Measurements from ENCODE around the gene SEMA5A. TPM values are rescaled to one million over a fixed set of nuclear protein-coding genes. Genes with fewer than 3 reads are reported as not detected.
"Not testable (repeated sequence)": the region's sequence is repeated elsewhere in the genome, so short reads cannot be mapped to it uniquely, and the experiment has no call there.

Gene SEMA5A
- total RNA-seq, 1 experiment from 2014 or later = 6.5 TPM

DNA sequence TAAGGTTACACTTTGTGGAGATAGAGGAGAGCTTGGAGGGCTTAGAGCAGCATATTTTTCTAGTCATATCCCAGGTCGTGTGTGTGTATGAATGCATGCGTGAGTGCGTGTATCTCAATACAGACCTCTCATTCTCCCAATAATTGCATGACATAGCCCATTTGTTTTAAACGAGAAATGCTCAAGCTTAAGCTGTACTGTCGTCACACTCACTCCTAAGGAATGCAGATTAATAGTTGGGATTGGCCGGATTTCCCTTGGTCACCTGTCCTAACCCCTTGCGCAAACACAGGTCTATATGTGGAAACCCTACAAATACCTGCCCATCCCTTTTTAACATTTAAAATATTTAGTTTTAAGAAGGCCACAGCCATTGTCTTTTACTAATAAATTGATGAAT is 165.8 kb downstream of the SEMA5A start:
- Histone ChIP-seq H3K36me3 (replicated peaks; ENCODE audit: control insufficient read depth, insufficient read depth, low read length) (no peaks in the 10 kb centered on the region), H3K27me3 (ENCODE audit: control insufficient read depth, insufficient read depth, low read length) (no peaks in the 10 kb centered on the region), H3K4me3 (ENCODE audit: insufficient read depth, low read depth, low read length) (no peak overlapping the region)
- DNase-seq = no peak

- Histone ChIP-seq H3K36me3 (replicated peaks; ENCODE audit: control insufficient read depth, insufficient read depth, low read length) (no peaks in the 10 kb centered on the region), H3K4me3 (ENCODE audit: insufficient read depth, low read depth, low read length) (no peak overlapping the region), H3K27me3 (ENCODE audit: control insufficient read depth, insufficient read depth, low read length) (no peaks in the 10 kb centered on the region)
- no peak for DNase-seq
These were observed 169.3 kb downstream of the SEMA5A start for GRCh38 chr5:9376363-9377117.

DNA sequence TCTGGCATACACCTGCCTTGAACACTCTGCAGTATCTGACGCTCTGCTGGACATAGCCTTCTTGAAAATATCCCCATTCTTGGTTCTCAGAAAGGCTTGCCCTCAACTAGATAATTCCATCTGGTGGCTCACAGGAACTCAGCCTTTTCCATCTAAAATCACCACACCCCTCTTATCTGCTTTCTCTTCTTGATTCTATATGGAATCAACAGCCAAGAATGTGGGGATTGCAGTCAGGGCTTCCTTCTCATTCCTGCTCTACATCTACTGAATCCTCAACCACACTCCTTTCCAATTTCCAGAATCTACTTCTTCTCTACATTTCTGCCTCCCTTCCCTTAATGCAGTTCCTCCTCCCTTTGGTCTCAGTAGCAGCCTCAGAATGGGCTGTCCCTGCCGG is 170.1 kb downstream of the SEMA5A start:
- DNase-seq = no peak
- Histone ChIP-seq H3K4me3 (ENCODE audit: insufficient read depth, low read depth, low read length) (no peak overlapping the region), H3K36me3 (replicated peaks; ENCODE audit: control insufficient read depth, insufficient read depth, low read length) (no peaks in the 10 kb centered on the region)

DNA sequence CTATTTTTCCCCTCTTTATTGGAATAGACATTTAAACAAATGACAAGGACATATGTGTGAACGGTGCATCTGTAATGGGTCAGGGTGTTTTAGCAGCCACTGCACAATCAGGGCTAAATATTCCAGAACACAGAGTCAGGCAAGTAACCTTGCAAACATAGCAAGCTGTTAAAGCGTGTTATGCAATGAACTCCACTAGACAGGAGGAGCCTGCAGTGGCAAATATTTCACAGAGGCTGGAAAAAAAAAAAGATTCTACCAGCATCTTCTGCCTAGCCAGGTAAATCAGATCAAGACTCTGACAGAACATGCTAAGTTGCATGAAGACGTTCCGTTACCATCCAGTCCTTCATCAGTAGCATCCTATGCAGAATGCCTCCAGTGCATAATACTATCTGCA is 171.8 kb downstream of the SEMA5A start:
- Histone ChIP-seq H3K27me3 (ENCODE audit: control insufficient read depth, insufficient read depth, low read length) (no peaks in the 10 kb centered on the region), H3K36me3 (replicated peaks; ENCODE audit: control insufficient read depth, insufficient read depth, low read length) (no peaks in the 10 kb centered on the region), H3K4me3 (ENCODE audit: insufficient read depth, low read depth, low read length) (no peak overlapping the region)
- DNase-seq = no peak

More for the DNA sequence above, 170.1 kb downstream of the SEMA5A start:
- H3K27me3 ChIP-seq (ENCODE audit: control insufficient read depth, insufficient read depth, low read length) = no peaks in the 10 kb centered on the region

DNA sequence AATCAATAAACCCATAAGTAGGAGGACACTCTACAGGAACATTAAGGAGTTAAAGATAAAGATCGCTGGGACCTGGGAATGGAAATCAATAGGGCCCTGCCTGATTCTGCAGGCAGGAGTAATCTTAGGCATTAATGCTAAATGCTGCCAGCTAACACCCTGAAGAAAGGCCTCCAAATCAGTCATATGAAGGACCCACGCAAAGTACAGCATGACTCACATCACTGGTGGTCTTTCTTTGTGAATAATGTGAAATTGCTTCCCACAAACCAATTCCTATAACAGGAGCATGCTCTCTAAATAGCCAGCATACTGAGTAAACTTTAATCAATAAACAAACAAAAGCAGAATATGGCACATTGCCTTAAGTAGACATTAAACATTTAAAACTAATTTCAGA is 172.3 kb downstream of the SEMA5A start:
- Histone ChIP-seq H3K4me3 (ENCODE audit: insufficient read depth, low read depth, low read length) (no peak overlapping the region), H3K36me3 (replicated peaks; ENCODE audit: control insufficient read depth, insufficient read depth, low read length) (no peaks in the 10 kb centered on the region), H3K27me3 (ENCODE audit: control insufficient read depth, insufficient read depth, low read length) (no peaks in the 10 kb centered on the region)
- no peak for DNase-seq

DNA sequence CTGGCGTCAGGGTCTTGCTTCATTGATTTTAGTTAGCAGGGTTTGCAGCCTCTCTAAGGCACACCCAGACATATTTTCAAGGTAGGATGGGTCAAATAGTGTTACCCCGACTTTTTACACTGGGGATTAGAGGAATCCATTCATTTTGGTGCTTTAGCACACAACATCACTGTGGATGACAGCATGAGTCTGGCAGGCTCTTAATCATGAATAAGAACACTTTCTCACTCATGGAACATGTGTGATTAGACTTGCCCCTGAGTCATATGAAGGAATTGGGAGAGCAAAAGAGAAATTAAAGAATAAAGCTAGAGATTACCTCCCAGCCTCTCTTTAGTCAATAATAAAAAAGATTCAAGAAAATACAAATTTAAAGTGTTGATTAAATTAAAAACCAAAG is 175.6 kb downstream of the SEMA5A start:
- Histone ChIP-seq H3K27me3 (ENCODE audit: control insufficient read depth, insufficient read depth, low read length) (no peaks in the 10 kb centered on the region), H3K4me3 (ENCODE audit: insufficient read depth, low read depth, low read length) (no peak overlapping the region), H3K36me3 (replicated peaks; ENCODE audit: control insufficient read depth, insufficient read depth, low read length) (no peaks in the 10 kb centered on the region)
- DNase-seq = no peak

GRCh38 chr5:9365512-9365911 is 180.4 kb downstream of the SEMA5A start:
- Histone ChIP-seq H3K4me3 (ENCODE audit: insufficient read depth, low read depth, low read length) (no peak overlapping the region), H3K27me3 (ENCODE audit: control insufficient read depth, insufficient read depth, low read length) (no peaks in the 10 kb centered on the region), H3K36me3 (replicated peaks; ENCODE audit: control insufficient read depth, insufficient read depth, low read length) (no peaks in the 10 kb centered on the region)
- DNase-seq = peak; percentile 6

GRCh38 chr5:9363449-9363848 is 182.4 kb downstream of the SEMA5A start:
- no peak overlapping the region for H3K4me3 ChIP-seq (ENCODE audit: insufficient read depth, low read depth, low read length)
- H3K27me3 ChIP-seq (ENCODE audit: control insufficient read depth, insufficient read depth, low read length) = no peaks in the 10 kb centered on the region
- no peaks in the 10 kb centered on the region for H3K36me3 ChIP-seq (replicated peaks; ENCODE audit: control insufficient read depth, insufficient read depth, low read length)
- DNase-seq = no peak

DNA sequence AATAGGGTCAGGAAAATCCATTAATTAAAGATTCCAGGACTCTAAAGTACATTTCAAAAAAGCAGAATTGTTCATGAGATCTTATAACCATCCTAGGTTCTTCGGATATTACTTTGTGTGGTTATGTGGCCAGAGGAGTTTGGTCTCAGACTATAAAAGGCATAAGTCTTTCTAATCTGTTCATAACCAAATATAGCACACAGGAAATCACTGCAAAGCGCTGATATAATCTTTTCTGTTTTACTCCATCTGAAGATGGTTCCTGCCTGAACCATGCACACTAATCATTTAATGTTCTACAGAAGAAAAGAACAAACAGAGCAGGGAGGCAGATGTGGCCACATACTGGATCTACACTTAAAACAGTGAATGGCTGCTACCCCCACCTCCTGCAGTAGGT is 182.8 kb downstream of the SEMA5A start:
- no peak for DNase-seq
- Histone ChIP-seq H3K4me3 (ENCODE audit: insufficient read depth, low read depth, low read length) (no peak overlapping the region), H3K36me3 (replicated peaks; ENCODE audit: control insufficient read depth, insufficient read depth, low read length) (no peaks in the 10 kb centered on the region), H3K27me3 (ENCODE audit: control insufficient read depth, insufficient read depth, low read length) (no peaks in the 10 kb centered on the region)

DNA sequence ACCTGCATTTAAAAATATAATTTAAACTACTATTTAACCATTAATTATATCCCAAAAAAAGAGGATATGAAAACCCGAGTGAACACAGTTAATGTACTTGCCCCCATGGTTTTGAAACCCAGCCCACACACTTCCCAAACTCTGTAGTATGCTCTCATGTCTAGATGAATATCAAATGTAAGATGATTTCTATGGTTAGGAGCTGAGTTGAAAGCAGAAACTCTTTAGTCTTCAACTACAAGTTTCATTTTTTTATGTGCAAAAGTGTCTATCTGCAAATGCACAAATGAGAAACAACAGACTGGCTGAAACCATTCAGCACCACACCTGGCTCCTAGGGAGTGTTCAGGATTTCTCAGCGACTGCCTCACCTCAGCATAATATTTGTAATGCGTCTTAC is 183.3 kb downstream of the SEMA5A start:
- no peaks in the 10 kb centered on the region for H3K27me3 ChIP-seq (ENCODE audit: control insufficient read depth, insufficient read depth, low read length)
- H3K4me3 ChIP-seq (ENCODE audit: insufficient read depth, low read depth, low read length) = no peak overlapping the region
- DNase-seq = no peak
- no peaks in the 10 kb centered on the region for H3K36me3 ChIP-seq (replicated peaks; ENCODE audit: control insufficient read depth, insufficient read depth, low read length)

DNA sequence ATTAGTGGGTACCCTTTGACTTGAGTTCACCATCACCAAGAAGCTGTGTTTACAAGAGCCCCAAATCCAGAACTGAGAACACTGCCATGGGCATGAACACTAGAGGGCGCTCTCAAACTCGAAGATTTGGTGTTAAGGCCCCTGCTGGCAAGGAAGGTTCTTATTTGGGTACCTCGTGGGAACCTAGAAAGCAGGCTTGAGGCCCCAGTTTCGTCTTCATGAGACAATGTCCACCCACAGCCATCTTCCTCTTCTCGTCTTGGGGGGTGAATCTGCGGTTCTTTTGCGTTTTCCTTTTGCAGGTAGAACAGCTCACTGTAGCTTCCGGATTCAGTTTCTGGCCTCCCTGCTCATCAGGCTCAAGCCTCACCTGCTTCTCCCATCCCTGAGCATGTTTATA is 184.0 kb downstream of the SEMA5A start:
- DNase-seq = peak; percentile 66
- Histone ChIP-seq H3K27me3 (ENCODE audit: control insufficient read depth, insufficient read depth, low read length) (no peaks in the 10 kb centered on the region), H3K36me3 (replicated peaks; ENCODE audit: control insufficient read depth, insufficient read depth, low read length) (no peaks in the 10 kb centered on the region), H3K4me3 (ENCODE audit: insufficient read depth, low read depth, low read length) (no peak overlapping the region)

GRCh38 chr5:9358961-9359685 is 186.8 kb downstream of the SEMA5A start:
- Histone ChIP-seq H3K36me3 (replicated peaks; ENCODE audit: control insufficient read depth, insufficient read depth, low read length) (no peaks in the 10 kb centered on the region), H3K27me3 (ENCODE audit: control insufficient read depth, insufficient read depth, low read length) (no peaks in the 10 kb centered on the region), H3K4me3 (ENCODE audit: insufficient read depth, low read depth, low read length) (no peak overlapping the region)
- no peak for DNase-seq

DNA sequence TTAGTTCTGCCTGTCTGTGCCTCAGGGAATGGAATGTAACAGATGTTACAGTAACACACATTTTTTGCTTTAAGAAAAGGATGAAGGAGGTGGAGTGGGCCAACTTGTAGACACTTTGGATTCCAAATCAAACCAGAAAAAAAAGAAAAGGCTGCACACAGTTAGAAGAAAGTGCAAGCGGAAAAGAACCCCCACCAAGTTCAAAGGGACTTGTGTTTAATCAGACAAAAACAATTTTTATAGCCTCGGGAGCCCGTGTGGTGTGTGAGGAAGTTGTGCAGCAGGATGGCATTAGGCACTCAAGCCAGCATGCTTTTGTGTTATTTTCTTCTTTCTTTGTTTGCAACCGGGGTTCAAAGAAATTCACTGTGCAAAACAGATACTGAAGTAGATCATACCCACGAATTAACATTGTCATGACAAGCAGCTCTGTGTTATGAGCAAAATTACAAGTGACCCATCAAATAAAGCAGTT is 189.5 kb downstream of the SEMA5A start:
- no peaks in the 10 kb centered on the region for H3K27me3 ChIP-seq (ENCODE audit: control insufficient read depth, insufficient read depth, low read length)
- no peak for DNase-seq
- H3K36me3 ChIP-seq (replicated peaks; ENCODE audit: control insufficient read depth, insufficient read depth, low read length) = no peaks in the 10 kb centered on the region
- no peak overlapping the region for H3K4me3 ChIP-seq (ENCODE audit: insufficient read depth, low read depth, low read length)

DNA sequence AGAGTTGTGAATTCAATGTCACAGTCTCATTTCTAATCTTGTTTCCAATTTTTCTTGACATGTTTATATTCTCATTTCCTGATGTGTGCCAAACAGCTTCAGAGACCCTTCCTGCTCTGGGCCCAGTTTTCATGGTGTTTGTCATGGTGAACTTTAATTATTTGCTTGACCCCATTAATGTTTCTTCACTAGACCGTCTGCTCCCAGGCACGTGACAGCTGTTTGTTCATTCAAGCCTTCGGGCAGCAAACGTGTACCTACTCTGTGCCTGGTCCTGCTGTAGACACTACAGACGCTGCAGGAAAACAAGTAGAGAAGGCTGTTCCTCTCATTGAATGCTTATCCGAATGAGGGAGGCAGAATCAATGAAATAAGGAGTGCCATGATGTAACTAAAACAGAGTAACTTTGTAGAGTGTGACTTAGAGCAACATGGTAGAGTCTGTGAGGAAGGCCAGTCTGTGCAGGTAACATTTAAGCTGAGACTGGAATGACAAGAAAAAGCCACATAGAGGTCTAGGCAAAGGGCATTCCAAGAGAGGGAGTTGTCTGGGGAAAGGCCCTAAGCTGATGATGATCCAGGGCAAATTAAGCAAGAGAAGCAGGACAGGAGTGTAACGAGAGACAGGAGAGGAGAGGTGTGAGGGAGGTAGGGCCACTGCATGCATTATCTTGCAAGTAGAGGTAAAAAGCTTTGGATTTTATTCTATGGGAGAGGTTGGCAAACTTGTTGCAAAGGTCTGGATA is 191.4 kb downstream of the SEMA5A start:
- Histone ChIP-seq H3K27me3 (ENCODE audit: control insufficient read depth, insufficient read depth, low read length) (no peaks in the 10 kb centered on the region), H3K4me3 (ENCODE audit: insufficient read depth, low read depth, low read length) (no peak overlapping the region), H3K36me3 (replicated peaks; ENCODE audit: control insufficient read depth, insufficient read depth, low read length) (no peaks in the 10 kb centered on the region)
- DNase-seq = no peak

GRCh38 chr5:9353048-9353447 is 192.8 kb downstream of the SEMA5A start:
- DNase-seq; H3K4me3 ChIP-seq (ENCODE audit: insufficient read depth, low read depth, low read length); H3K27me3 ChIP-seq (ENCODE audit: control insufficient read depth, insufficient read depth, low read length); H3K36me3 ChIP-seq (replicated peaks; ENCODE audit: control insufficient read depth, insufficient read depth, low read length): not testable (repeated sequence)

Data from H7 (cell line).